H9 (cell line): Measurements from ENCODE around the gene PIM3. TPM values are rescaled to one million over a fixed set of nuclear protein-coding genes. Genes with fewer than 3 reads are reported as not detected.
"Not testable (repeated sequence)": the region's sequence is repeated elsewhere in the genome, so short reads cannot be mapped to it uniquely, and the experiment has no call there.

ENCODE experiments used
- DNase-seq: peaks from one replicate; pipeline ENCODE4 v3.0.0-alpha.2; 2017
- H2AFZ ChIP-seq: one replicate; pipeline ENCODE4 v1.6.1; 2013; ENCODE audit warnings: mild to moderate bottlenecking, low read length, control low read depth, moderate library complexity
- H2AK5ac ChIP-seq: 2 replicates; pipeline ENCODE4 v1.6.1; 2013; ENCODE audit warnings: low read length, control low read depth, mixed read lengths; ENCODE audit not compliant: insufficient read length
- H2BK120ac ChIP-seq: one replicate; pipeline ENCODE4 v1.6.1; 2013; ENCODE audit warnings: low read depth, mild to moderate bottlenecking, low read length, control low read depth, inconsistent platforms; ENCODE audit not compliant: poor library complexity, severe bottlenecking
- H2BK12ac ChIP-seq: 2 replicates; pipeline ENCODE4 v1.6.1; 2013; ENCODE audit warnings: low read length, control low read depth, mixed read lengths, low read depth; ENCODE audit not compliant: insufficient read length
- H2BK15ac ChIP-seq: 2 replicates; pipeline ENCODE4 v1.6.1; 2013; ENCODE audit warnings: low read depth, low read length, control low read depth
- H2BK20ac ChIP-seq: one replicate; pipeline ENCODE4 v1.6.1; 2013; ENCODE audit warnings: low read depth, mild to moderate bottlenecking, low read length, control low read depth, inconsistent platforms; ENCODE audit not compliant: poor library complexity, severe bottlenecking
- H2BK5ac ChIP-seq: 2 replicates; pipeline ENCODE4 v1.6.1; 2013; ENCODE audit warnings: low read length, control low read depth, mixed read lengths; ENCODE audit not compliant: insufficient read length
- H3K14ac ChIP-seq: 2 replicates; pipeline ENCODE4 v1.6.1; 2013; ENCODE audit warnings: low read length, control low read depth; ENCODE audit not compliant: insufficient read depth
- H3K18ac ChIP-seq: 2 replicates; pipeline ENCODE4 v1.6.1; 2013; ENCODE audit warnings: low read depth, mild to moderate bottlenecking, mixed read lengths, low read length, control low read depth; ENCODE audit not compliant: insufficient read length
- H3K23ac ChIP-seq: 2 replicates; pipeline ENCODE4 v1.6.1; 2013; ENCODE audit warnings: low read length, control low read depth, mixed read lengths, low read depth; ENCODE audit not compliant: insufficient read length
- H3K23me2 ChIP-seq: 2 replicates; pipeline ENCODE4 v1.6.1; 2013; ENCODE audit warnings: low read depth, mild to moderate bottlenecking, mixed read lengths, low read length, control low read depth; ENCODE audit not compliant: insufficient read length, poor library complexity, severe bottlenecking
- H3K27ac ChIP-seq: 2 replicates; pipeline ENCODE4 v1.5.1; 2013; ENCODE audit warnings: low read length, control low read depth, mixed read lengths, low read depth; ENCODE audit not compliant: insufficient read length
- H3K27me3 ChIP-seq: 2 replicates; pipeline ENCODE4 v1.6.1; 2013; ENCODE audit warnings: low read length, control low read depth, inconsistent platforms; ENCODE audit not compliant: insufficient read depth
- H3K4ac ChIP-seq: 2 replicates; pipeline ENCODE4 v1.6.1; 2013; ENCODE audit warnings: low read depth, mild to moderate bottlenecking, control low read depth, inconsistent platforms, low read length, moderate library complexity
- H3K4me1 ChIP-seq: 2 replicates; pipeline ENCODE4 v1.6.1; 2013; ENCODE audit warnings: low read length, control low read depth, inconsistent platforms; ENCODE audit not compliant: insufficient read depth
- H3K4me2 ChIP-seq: 2 replicates; pipeline ENCODE4 v1.6.1; 2013; ENCODE audit warnings: low read length, control low read depth, mixed read lengths; ENCODE audit not compliant: insufficient read length, insufficient read depth
- H3K56ac ChIP-seq: 2 replicates; pipeline ENCODE4 v1.6.1; 2013; ENCODE audit warnings: low read depth, mild to moderate bottlenecking, mixed read lengths, low read length, control low read depth; ENCODE audit not compliant: insufficient read length
- H3K79me1 ChIP-seq: 2 replicates; pipeline ENCODE4 v1.6.1; 2013; ENCODE audit warnings: low read depth, mild to moderate bottlenecking, moderate library complexity, low read length, control low read depth, inconsistent platforms; ENCODE audit not compliant: insufficient read depth, poor library complexity, severe bottlenecking
- H3K79me2 ChIP-seq: 2 replicates; pipeline ENCODE4 v1.6.1; 2013; ENCODE audit warnings: low read length, control low read depth, inconsistent platforms; ENCODE audit not compliant: insufficient read depth
- H3K9ac ChIP-seq: 2 replicates; pipeline ENCODE4 v1.6.1; 2013; ENCODE audit warnings: low read length, control low read depth, mixed read lengths; ENCODE audit not compliant: insufficient read length; ENCODE audit errors: extremely low read depth
- H3K9me3 ChIP-seq: one replicate; pipeline ENCODE4 v1.6.1; 2013; ENCODE audit warnings: low read depth, low read length, inconsistent platforms; ENCODE audit not compliant: control insufficient read depth
- H3T11ph ChIP-seq: one replicate; pipeline ENCODE4 v1.6.1; 2013; ENCODE audit warnings: mild to moderate bottlenecking, low read length, control low read depth, inconsistent platforms
- H4K20me1 ChIP-seq: one replicate; pipeline ENCODE4 v1.6.1; 2013; ENCODE audit not compliant: control insufficient read depth, insufficient read length, insufficient read depth
- H4K5ac ChIP-seq: 2 replicates; pipeline ENCODE4 v1.6.1; 2013; ENCODE audit warnings: low read depth, mild to moderate bottlenecking, mixed read lengths, low read length, control low read depth; ENCODE audit not compliant: insufficient read length
- H4K8ac ChIP-seq: replicated peaks from 2 replicates; pipeline ENCODE4 v1.6.1; 2013; ENCODE audit warnings: low read length, control low read depth, mixed read lengths, low read depth; ENCODE audit not compliant: insufficient read length
- H4K91ac ChIP-seq: 2 replicates; pipeline ENCODE4 v1.6.1; 2013; ENCODE audit warnings: low read depth, mild to moderate bottlenecking, moderate library complexity, mixed read lengths, low read length, control low read depth; ENCODE audit not compliant: insufficient read length
- H3K27ac Mint-ChIP-seq, 3 experiments: 2 replicates in 2 of 3; 3 replicates in 1 of 3; pipeline ENCODE4 v1.8.0; 2020 to 2021; ENCODE audit warnings: mixed read lengths in 3 of 3, mild to moderate bottlenecking in 1 of 3, moderate library complexity in 1 of 3
- H3K27me3 Mint-ChIP-seq: 2 replicates; pipeline ENCODE4 v1.8.0; 2021; ENCODE audit warnings: low read depth, mild to moderate bottlenecking, moderate library complexity, mixed read lengths
- H3K36me3 Mint-ChIP-seq, 3 experiments: 2 replicates in 2 of 3; 3 replicates in 1 of 3; pipeline ENCODE4 v1.8.0; 2020 to 2021; ENCODE audit warnings: low read depth in 3 of 3, mixed read lengths in 3 of 3; ENCODE audit not compliant: insufficient read depth in 1 of 3
- H3K4me1 Mint-ChIP-seq, 2 experiments: 2 replicates each; pipeline ENCODE4 v1.8.0; 2020; ENCODE audit warnings: mixed read lengths in 2 of 2
- H3K4me3 Mint-ChIP-seq, 2 experiments: 2 replicates in 1 of 2; 3 replicates in 1 of 2; pipeline ENCODE4 v1.8.0; 2020 to 2021; ENCODE audit warnings: mild to moderate bottlenecking in 2 of 2, mixed read lengths in 2 of 2, moderate library complexity in 1 of 2
- H3K9me3 Mint-ChIP-seq, 2 experiments: 2 replicates in 1 of 2; 3 replicates in 1 of 2; pipeline ENCODE4 v1.8.0; 2020; ENCODE audit warnings: mild to moderate bottlenecking in 2 of 2, mixed read lengths in 2 of 2, moderate library complexity in 1 of 2
- CTCF ChIP-seq: fragments of 200-600 bp; sonication (generic); conservative IDR thresholded peaks from 3 replicates; pipeline ENCODE4 v1.8.0; 2021; ENCODE audit warnings: antibody characterized with exemption, mild to moderate bottlenecking
- WGBS: extraction: QIAGEN DNeasy Blood & Tissue Kit; methylation state at CpG from one replicate; pipeline ENCODE4 v1.1.7; 2013; ENCODE audit warnings: missing lambda C conversion rate, low lambda C conversion rate, mixed read lengths; ENCODE audit not compliant: insufficient read length; ENCODE audit errors: extremely low coverage; 5-methylcytosine and 5-hydroxymethylcytosine counted together
- total RNA-seq: library from RNA; stranded (reverse); gene quantifications from 2 replicates; pipeline ENCODE4 v1.2.1, GENCODE V29; 2021

PIM3 gene
- total RNA-seq, 1 experiment from 2014 or later: 43.4 TPM

GRCh38 chr22:49979587-49980264 is 19.2 kb downstream of the PIM3 start:
- Histone ChIP-seq H2BK20ac (no peak overlapping the region), H2BK15ac (no peak overlapping the region), H3K4me2 (no peak overlapping the region), H2BK5ac (no peak overlapping the region), H2AFZ (no peak overlapping the region), H3K56ac (no peak overlapping the region), H3T11ph (no peak overlapping the region), H3K18ac (no peak overlapping the region), H3K23me2 (no peaks in the 10 kb centered on the region), H2BK120ac (no peak overlapping the region), H3K14ac (no peak overlapping the region), H3K4me1 (no peaks in the 10 kb centered on the region), H3K9ac (no peak overlapping the region), H2AK5ac (no peak overlapping the region), H3K4ac (no peak overlapping the region), H2BK12ac (no peak overlapping the region), H4K20me1 (no peaks in the 10 kb centered on the region), H3K27ac (no peak overlapping the region), H3K79me1 (no peaks in the 10 kb centered on the region), H3K27me3 (peaks cover 2% of the 10 kb centered on the region; the same call in 1 of the 2 replicates), H3K23ac (no peak overlapping the region), H4K5ac (no peak overlapping the region), H4K8ac (no peak overlapping the region), H3K9me3 (no peaks in the 10 kb centered on the region), H3K79me2 (no peaks in the 10 kb centered on the region), H4K91ac (no peak overlapping the region)
- peaks cover 0 to 8% (median 2%) of the 10 kb centered on the region in 3 experiments; a peak in 3 of 7 replicates for H3K36me3 Mint-ChIP-seq
- no peak overlapping the region for H3K4me3 Mint-ChIP-seq
- H3K9me3 Mint-ChIP-seq: peaks cover 8 to 11% of the 10 kb centered on the region in 2 experiments
- H3K27me3 Mint-ChIP-seq: peaks cover 39% of the 10 kb centered on the region
- no CpG with 5 or more reads among the region's 7 CpGs for WGBS
- peak; percentile 44 for DNase-seq
- TF ChIP-seq CTCF: peak; percentile 87
- H3K27ac Mint-ChIP-seq: no peak overlapping the region; a peak in 1 of 7 replicates
- peaks cover 0 to 7% of the 10 kb centered on the region in 2 experiments; a peak in 3 of 4 replicates for H3K4me1 Mint-ChIP-seq

GRCh38 chr22:49981799-49982198 is 21.2 kb downstream of the PIM3 start:
- not testable (repeated sequence) for H2BK5ac ChIP-seq, H3K79me2 ChIP-seq, H3K56ac ChIP-seq, H3K23ac ChIP-seq, H3K79me1 ChIP-seq, H2AK5ac ChIP-seq, H4K20me1 ChIP-seq, H3K4ac ChIP-seq, H2BK20ac ChIP-seq, H4K91ac ChIP-seq, H4K8ac ChIP-seq, H3K18ac ChIP-seq, H2BK15ac ChIP-seq, H3K27me3 ChIP-seq, H4K5ac ChIP-seq, DNase-seq, H2AFZ ChIP-seq, H3K27ac ChIP-seq, H3K4me1 Mint-ChIP-seq, H3K14ac ChIP-seq, H3T11ph ChIP-seq, H3K4me2 ChIP-seq, H3K27ac Mint-ChIP-seq, H3K9ac ChIP-seq, H3K36me3 Mint-ChIP-seq, H2BK12ac ChIP-seq, H2BK120ac ChIP-seq, H3K4me3 Mint-ChIP-seq, H3K9me3 ChIP-seq, H3K4me1 ChIP-seq, H3K23me2 ChIP-seq
- Mint-ChIP-seq H3K27me3 (peaks cover 60% of the 10 kb centered on the region), H3K9me3 (peaks cover 8 to 11% of the 10 kb centered on the region in 2 experiments)
- no CpG with 5 or more reads among the region's 7 CpGs for WGBS
